MM.1S (cell line): Measurements from ENCODE around the gene TPBGL.

ENCODE experiments used
- DNase-seq: peaks from one replicate; pipeline ENCODE4 v3.0.0-alpha.2; 2015
- H2AFZ ChIP-seq: fragments of 300-600 bp; sonication (generic); 2 replicates; pipeline ENCODE4 v1.6.0; 2016; ENCODE audit warnings: antibody characterized with exemption, low read length
- H3F3A ChIP-seq: fragments of 300-600 bp; sonication (generic); 2 replicates; pipeline ENCODE4 v1.6.1; 2016; ENCODE audit warnings: mild to moderate bottlenecking, antibody characterized with exemption, low read length, moderate library complexity, mixed read lengths; ENCODE audit not compliant: insufficient read depth
- H3K27ac ChIP-seq: fragments of 300-600 bp; sonication (generic); 2 replicates; pipeline ENCODE4 v1.5.1; 2016; ENCODE audit warnings: mild to moderate bottlenecking, low read length
- H3K27me3 ChIP-seq: fragments of 300-600 bp; sonication (generic); replicated peaks from 2 replicates; pipeline ENCODE4 v1.6.0; 2016; ENCODE audit warnings: low read length; ENCODE audit not compliant: insufficient read depth
- H3K36me3 ChIP-seq: fragments of 300-600 bp; sonication (generic); replicated peaks from 2 replicates; pipeline ENCODE4 v1.6.1; 2016; ENCODE audit warnings: mild to moderate bottlenecking, low read length, mixed read lengths; ENCODE audit not compliant: insufficient read depth
- H3K4me1 ChIP-seq: fragments of 300-600 bp; sonication (generic); 2 replicates; pipeline ENCODE4 v1.6.1; 2016; ENCODE audit warnings: low read length, mixed read lengths
- H3K4me2 ChIP-seq: fragments of 300-600 bp; sonication (generic); 2 replicates; pipeline ENCODE4 v1.6.0; 2016; ENCODE audit warnings: low read depth, low read length
- H3K4me3 ChIP-seq: fragments of 300-600 bp; sonication (generic); 2 replicates; pipeline ENCODE4 v1.5.1; 2016; ENCODE audit warnings: low read length, mixed read lengths
- H3K79me2 ChIP-seq: fragments of 300-600 bp; sonication (generic); 2 replicates; pipeline ENCODE4 v1.6.1; 2016; ENCODE audit warnings: mixed run types, low read length, mixed read lengths
- H3K9ac ChIP-seq: fragments of 300-600 bp; sonication (generic); 2 replicates; pipeline ENCODE4 v1.6.1; 2016; ENCODE audit warnings: low read length, mixed read lengths
- H3K9me2 ChIP-seq: fragments of 300-600 bp; sonication (generic); replicated peaks from 2 replicates; pipeline ENCODE4 v1.6.1; 2016; ENCODE audit warnings: mild to moderate bottlenecking, low read length, mixed read lengths; ENCODE audit not compliant: insufficient read depth
- H3K9me3 ChIP-seq: fragments of 300-600 bp; sonication (generic); replicated peaks from 2 replicates; pipeline ENCODE4 v1.6.1; 2016; ENCODE audit warnings: mild to moderate bottlenecking, low read length, mixed read lengths; ENCODE audit not compliant: insufficient read depth
- H4K20me1 ChIP-seq: fragments of 300-600 bp; sonication (generic); 2 replicates; pipeline ENCODE4 v1.6.1; 2016; ENCODE audit warnings: mild to moderate bottlenecking, low read length, moderate library complexity, mixed read lengths; ENCODE audit not compliant: insufficient read depth
- CTCF ChIP-seq: fragments of 300-600 bp; sonication (generic); IDR thresholded peaks from 2 replicates; pipeline ENCODE4 v1.5.1; 2016; ENCODE audit warnings: antibody characterized with exemption, low read length, mixed read lengths
- EZH2 ChIP-seq: fragments of 300-600 bp; sonication (generic); optimal IDR thresholded peaks from 2 replicates; pipeline ENCODE3; 2017; ENCODE audit warnings: low read depth, mild to moderate bottlenecking, antibody characterized with exemption, low read length, mixed read lengths
- EZH2phosphoT487 ChIP-seq: fragments of 300-600 bp; sonication (generic); IDR thresholded peaks from 2 replicates; pipeline ENCODE4 v1.6.1; 2018; ENCODE audit warnings: antibody characterized with exemption, low read length

TPBGL gene

GRCh38 chr11:75271730-75272129 is 31.2 kb downstream of the TPBGL start:
- peaks cover 3% of the 10 kb centered on the region; the same call in 1 of the 2 replicates for H3K27me3 ChIP-seq
- no peaks in the 10 kb centered on the region for H4K20me1 ChIP-seq
- H3K4me1 ChIP-seq, result no peaks in the 10 kb centered on the region
- H3K4me3 ChIP-seq, result no peak overlapping the region
- no peaks in the 10 kb centered on the region for H3K9me3 ChIP-seq
- no peaks in the 10 kb centered on the region for H3K36me3 ChIP-seq
- TF ChIP-seq EZH2 (no peak), EZH2phosphoT487 (no peak), CTCF (no peak)
- H3F3A ChIP-seq, result no peaks in the 10 kb centered on the region
- H3K9me2 ChIP-seq, result no peaks in the 10 kb centered on the region
- no peak overlapping the region for H2AFZ ChIP-seq
- no peak for DNase-seq
- H3K79me2 ChIP-seq, result no peaks in the 10 kb centered on the region
- no peak overlapping the region for H3K27ac ChIP-seq
- no peak overlapping the region for H3K4me2 ChIP-seq
- no peak overlapping the region for H3K9ac ChIP-seq

GRCh38 chr11:75272391-75272790 is 31.8 kb downstream of the TPBGL start:
- H3K4me2 ChIP-seq, result peak overlapping the region; percentile 84
- peaks cover 3% of the 10 kb centered on the region; the same call in 1 of the 2 replicates for H3K27me3 ChIP-seq
- H3K9me3 ChIP-seq, result no peaks in the 10 kb centered on the region
- H3K27ac ChIP-seq, result no peak overlapping the region
- no peaks in the 10 kb centered on the region for H4K20me1 ChIP-seq
- peak overlapping the region; percentile 32; the same call in 1 of the 2 replicates for H3K9ac ChIP-seq
- H3K4me1 ChIP-seq, result no peaks in the 10 kb centered on the region
- no peaks in the 10 kb centered on the region for H3K79me2 ChIP-seq
- H2AFZ ChIP-seq, result peak overlapping the region; percentile 87
- H3K4me3 ChIP-seq, result peak overlapping the region; percentile 66
- TF ChIP-seq CTCF (no peak), EZH2 (no peak), EZH2phosphoT487 (no peak)
- H3K9me2 ChIP-seq, result no peaks in the 10 kb centered on the region
- H3K36me3 ChIP-seq, result no peaks in the 10 kb centered on the region
- H3F3A ChIP-seq, result no peaks in the 10 kb centered on the region
- no peak for DNase-seq

GRCh38 chr11:75272821-75273301 is 32.3 kb downstream of the TPBGL start:
- Histone ChIP-seq H3K36me3 (no peaks in the 10 kb centered on the region), H3K9me3 (no peaks in the 10 kb centered on the region), H2AFZ (peak overlapping the region; percentile 87), H4K20me1 (no peaks in the 10 kb centered on the region), H3K79me2 (no peaks in the 10 kb centered on the region), H3K27ac (no peak overlapping the region), H3K4me2 (peak overlapping the region; percentile 84), H3K9me2 (no peaks in the 10 kb centered on the region), H3F3A (no peaks in the 10 kb centered on the region), H3K9ac (peak overlapping the region; percentile 32; the same call in 1 of the 2 replicates), H3K4me3 (peak overlapping the region; percentile 66), H3K27me3 (peaks cover 2% of the 10 kb centered on the region; the same call in 1 of the 2 replicates), H3K4me1 (no peaks in the 10 kb centered on the region)
- DNase-seq, result no peak
- no peak for TF ChIP-seq EZH2phosphoT487
- TF ChIP-seq CTCF, result no peak
- no peak for TF ChIP-seq EZH2
